Stimulated activated CD8-positive, alpha-beta memory T cell treated with anti-CD3 and anti-CD28 coated beads, Interleukin-4, amount 100 ng/mL, for 24 hours (primary cell): Measurements from ENCODE around the gene KRT73.

Source experiments
- DNase-seq: peaks from one replicate; pipeline ENCODE4 v3.0.0-alpha.2; 2020; ENCODE audit warnings: low read depth

The KRT73 gene

DNA sequence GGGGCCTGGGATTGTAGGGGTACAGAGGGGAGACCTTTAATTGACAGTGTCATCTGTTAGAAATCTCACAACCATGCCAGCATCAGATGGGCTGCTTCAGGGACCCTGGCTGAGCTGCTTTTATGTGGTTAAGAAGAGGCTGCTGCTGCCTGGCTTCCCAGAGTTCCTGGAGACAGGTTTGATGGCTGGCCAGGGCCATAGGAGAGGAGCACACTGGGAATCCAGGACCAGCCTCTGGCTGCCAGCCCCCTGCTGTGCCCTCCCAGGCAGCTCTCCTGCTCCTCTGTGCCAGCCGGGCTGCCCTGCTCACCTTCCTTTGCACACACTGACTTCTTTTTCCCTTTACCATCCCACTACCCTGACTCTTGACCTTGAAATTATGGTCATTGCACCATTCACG lies 507 bp upstream of the KRT73 start:
- no peak for DNase-seq

DNA sequence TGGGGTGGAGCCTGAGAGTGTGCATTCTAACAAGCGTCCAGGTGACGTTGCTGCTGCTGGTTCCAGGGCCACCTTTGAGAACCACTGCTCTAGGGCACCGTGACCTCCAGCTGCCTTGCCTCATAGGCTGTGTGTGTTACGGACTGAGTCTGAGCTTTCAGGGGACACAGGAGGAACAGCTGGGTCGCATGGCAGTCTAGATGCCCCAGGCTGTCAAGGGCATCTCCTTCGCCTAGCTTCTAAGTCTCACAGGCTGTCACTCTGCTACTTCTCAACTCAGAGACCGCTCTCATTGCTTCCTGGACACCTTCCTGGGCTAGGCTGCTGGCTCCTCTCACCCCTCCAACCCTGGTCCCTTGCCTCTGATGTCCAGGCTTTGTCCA lies 965 bp downstream of the KRT73 start:
- DNase-seq, result no peak

DNA sequence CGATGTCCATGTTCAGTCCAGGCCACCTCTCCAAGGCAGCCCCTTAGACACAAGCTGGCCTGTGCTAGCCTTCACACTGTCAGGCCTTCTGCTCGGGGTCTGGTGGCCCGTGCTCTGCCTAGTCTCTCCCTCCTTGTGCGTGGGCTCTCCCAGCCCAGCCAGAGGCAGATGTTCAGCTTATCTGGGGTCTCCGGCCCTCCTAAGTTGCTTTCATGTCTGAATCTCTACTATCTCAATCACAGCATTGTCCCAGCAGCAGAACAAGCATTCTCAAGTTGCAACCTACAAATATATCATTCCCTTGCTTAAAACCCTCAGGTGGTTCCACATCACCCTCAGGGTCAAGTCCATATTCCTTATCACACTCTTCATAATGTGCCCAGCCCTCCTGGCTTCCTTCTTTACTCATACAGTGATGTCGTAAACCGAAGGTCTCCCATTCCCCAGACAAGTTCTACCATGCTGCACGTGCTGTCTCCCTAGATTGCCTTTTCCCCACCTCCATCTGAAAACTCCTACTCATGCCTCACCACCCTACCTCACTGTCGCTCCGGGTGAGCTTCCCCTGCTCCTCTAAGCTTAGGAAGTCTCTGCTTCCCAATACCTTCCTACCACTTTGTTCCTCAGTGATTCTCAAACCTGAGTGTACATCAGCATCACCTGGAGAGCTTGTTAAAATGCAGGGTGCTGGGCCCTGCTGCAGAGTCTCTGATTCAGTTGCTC lies 1.5 kb downstream of the KRT73 start:
- no peak for DNase-seq

DNA sequence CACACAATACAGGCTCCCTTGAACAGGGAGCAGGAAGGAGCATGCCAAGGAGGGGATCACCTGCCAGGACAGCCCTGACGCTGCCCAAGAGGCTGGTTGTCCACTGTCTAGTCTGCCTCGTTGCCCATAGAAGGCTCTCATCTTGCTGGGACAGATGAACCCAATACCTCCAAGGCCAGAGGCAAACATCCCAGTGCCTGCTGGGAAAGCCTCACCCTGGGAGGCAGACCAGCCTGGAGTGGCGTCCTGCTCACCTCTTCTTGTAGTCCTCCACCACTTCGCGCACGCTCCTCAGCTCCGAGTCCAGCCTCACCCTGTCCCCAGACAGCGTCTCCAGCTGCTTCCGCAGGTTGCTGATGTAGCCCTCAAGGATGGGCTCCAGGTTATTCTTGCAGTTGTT lies 2.4 kb downstream of the KRT73 start:
- no peak for DNase-seq

DNA sequence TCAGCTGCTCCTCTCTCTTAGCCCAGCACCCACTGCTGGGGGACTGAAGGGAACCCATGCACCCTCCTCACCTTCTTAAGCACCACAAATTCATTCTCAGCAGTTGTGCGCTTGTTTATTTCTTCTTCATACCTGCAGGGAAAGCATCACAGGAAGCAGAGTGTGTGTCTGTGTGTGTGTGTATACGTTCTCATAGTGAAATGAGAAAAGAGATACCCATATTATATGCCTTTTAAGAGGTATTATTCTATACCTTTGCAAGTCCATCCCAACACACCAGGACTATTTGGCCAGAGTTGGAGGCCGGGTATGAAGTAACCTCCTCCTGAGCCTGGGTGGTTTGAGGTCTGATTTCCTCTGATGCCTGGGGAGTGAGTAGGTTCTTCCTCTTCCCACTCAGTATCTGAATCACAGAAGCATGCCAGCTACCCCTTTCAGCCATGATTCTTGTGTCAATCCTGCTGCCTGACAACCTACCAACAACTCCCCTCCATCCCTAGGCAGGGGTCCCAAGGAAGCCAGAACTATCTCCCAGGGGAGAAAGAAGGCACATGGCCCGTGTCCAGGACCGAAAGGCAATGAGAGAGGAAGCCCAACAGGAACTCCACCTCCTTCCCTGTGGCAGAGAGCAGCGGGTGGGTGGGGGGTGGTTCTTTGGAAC lies 3.0 kb downstream of the KRT73 start:
- no peak for DNase-seq

DNA sequence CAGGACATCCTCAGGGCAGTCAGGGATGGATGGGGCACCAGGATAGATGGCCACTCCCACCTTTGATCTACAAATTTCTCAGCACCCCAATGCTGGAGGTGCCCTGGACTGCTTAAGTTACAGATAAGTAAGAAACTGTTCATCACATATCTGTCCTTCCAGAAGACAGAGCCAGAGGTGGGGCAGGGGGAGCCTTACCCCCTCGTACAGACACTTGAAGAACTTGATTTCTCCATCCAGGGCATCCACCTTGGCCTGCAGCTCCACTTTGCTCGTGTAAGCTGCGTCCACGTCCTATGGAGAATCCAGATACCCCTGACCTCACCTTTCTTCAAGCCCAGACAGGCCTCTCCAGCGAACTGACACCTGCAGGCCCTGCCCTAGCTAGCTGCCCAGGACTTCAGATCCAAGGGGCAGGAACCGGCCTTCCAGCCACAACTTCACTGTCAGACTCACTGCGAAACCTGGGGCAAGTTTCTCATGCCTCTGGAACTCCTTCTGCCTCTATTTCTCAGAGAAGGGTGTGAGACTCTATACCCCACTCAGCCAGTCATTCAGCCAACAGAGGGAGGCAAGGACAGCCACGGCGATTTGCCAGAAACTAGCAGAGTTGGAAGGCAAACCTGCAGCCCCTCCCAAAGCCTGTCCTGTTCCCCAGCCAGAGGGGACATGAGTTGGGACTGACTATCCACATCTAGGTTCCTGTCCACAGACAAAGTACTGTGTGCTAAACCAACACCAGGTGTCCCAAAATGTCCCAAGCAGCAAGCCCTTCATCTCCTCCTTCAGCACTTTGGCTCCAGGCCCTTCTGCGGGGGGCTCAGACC lies 3.8 kb downstream of the KRT73 start:
- no peak for DNase-seq

DNA sequence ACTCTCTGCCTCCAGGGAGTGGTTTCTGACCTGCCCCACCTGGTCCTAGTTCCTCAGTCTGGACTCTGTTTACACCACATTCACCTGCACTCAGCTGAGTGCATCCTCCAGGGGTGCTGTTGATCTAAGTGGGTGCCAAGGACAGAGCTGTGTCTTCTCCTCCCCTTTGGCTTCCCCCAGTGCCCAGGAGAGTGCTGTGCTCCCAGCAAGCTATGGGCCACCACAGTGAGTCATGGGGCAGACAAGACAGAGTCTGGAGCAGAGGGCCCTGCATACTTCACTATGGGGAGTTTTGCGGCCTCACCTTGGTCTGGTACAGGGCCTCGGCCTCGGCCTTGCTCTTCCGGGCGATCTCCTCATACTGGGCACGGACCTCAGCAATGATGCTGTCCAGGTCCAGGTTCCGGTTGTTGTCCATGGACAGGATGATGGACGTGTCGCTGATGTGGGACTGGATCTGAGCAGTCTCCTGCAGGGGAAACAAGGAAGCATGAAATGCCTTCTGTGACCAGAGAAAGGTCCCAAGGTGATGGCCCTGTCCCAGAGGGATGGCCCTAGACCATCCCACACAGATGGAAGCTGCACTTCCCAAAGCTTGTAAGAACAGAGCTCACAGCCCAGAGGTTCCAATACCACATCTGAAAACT lies 4.9 kb downstream of the KRT73 start:
- DNase-seq, result no peak

GRCh38 chr12:52612431-52613383 lies 5.7 kb downstream of the KRT73 start:
- DNase-seq, result no peak

DNA sequence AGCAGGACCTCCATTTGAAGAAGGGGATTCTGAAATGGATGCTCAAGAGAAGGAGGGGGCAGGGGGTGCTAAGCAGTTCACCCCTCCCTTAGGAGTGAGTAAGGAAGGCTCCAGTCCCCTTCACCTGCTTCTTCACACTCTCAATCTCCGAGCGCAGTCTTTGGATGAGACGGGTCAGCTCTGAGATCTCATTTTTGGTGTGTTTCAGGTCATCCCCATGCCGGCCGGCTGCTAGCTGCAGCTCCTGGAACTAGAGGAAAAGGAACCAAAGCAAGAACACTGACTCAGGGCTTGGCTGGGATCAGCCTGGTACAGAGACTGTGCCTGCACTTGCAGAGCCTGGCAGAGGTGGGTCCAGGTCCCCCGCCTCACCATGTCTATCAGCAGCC lies 7.3 kb downstream of the KRT73 start:
- no peak for DNase-seq

GRCh38 chr12:52608826-52609630 lies 9.3 kb downstream of the KRT73 start:
- DNase-seq, result no peak

DNA sequence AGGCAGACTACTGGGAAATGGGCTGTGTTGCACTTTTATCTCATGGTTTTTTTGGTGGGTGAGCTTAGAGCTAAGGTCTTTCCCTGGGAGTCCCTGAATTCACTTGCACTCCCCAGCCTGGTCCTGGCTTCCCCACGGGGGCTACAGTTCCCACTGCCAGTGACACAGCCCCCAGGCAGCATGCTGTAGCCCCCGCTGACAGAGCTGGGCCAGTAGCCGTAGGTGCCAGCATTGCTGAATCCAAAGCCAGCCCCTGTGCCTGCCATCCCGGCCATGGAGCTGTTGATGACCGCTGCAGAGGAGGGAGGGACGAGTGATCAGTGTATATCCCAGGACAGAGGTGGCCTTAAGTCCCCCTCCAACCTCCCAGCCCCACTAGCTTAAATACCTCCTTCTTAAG lies 10.2 kb downstream of the KRT73 start:
- no peak for DNase-seq

DNA sequence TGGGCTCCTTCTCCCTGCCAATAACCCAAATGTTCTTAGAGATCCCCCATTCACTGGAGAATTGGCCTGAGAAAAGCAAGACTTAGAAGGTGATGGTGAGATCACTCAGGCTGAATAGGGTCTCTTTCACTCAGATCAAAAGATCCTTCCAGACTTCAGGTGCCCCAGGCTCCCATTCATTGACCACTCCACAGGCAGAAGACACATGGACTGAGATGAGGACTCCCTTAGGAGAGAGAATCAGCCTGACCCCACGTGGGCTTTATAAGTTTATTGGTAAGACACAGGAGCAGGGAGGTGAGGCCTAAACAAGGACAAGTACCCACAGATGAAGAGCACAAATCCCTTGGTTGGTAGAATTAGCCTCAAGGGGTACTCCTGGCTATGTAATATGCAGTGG lies 11.0 kb downstream of the KRT73 start:
- no peak for DNase-seq

GRCh38 chr12:52606581-52607218 lies 11.7 kb downstream of the KRT73 start:
- no peak for DNase-seq

DNA sequence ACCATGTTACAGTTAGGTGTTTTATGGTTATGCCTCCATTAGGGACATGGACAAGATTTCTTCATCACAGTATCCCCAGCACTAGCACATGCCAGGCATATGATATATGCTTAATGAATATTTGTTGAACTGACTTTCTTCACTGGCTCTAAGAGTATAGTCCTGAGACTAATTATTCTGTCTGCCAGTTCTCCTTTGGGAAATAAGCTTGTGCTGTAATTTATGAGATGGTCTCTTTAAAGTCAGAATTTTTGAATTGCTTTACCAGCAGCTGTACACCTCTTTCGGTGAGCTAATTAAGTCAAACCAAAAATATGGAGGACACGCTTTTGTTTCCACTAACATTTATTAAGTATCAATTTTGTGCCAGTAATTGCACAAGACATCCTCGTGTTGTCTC lies 12.3 kb downstream of the KRT73 start:
- no peak for DNase-seq

DNA sequence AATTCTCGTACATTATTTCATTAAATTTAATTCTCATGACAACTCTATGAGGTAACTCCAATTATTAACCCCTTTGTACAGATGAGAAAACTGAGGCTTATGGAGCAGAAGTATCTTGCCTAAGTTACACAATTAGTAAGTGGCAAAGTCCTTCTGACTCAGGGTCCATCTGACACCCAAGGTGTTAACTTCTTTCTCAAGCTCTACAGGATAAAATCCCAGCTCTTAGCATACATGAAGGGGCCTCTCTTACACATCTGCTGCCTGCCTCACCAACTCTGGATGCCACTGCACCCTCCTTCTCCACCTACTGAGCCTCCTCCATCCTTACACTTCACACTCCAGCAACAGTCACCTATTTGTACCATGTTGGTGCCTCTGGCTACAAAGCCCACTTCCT lies 12.8 kb downstream of the KRT73 start:
- DNase-seq, result no peak

GRCh38 chr12:52604859-52605258 lies 13.5 kb downstream of the KRT73 start:
- no peak for DNase-seq

DNA sequence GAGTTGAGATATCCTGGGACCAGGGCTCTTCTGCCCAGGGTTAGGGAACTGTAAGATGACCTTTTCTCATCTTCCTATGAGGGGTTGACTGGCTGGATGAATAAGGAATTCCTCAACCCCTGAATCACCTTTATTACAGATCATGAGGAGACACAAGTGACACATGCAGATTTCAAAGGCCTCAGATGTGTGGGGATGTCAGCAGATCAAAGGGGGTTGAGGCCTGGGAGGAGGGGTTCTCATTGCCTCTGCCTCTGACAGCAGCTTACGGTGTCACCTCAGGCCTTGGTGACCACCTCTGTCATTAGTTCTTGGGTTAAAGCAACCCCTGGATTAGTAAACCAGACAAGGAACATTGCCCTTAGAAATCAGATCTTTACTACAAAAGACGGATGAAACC lies 15.0 kb downstream of the KRT73 start:
- DNase-seq, result no peak

GRCh38 chr12:52602552-52602951 lies 15.8 kb downstream of the KRT73 start:
- DNase-seq, result no peak

GRCh38 chr12:52601671-52602070 lies 16.7 kb downstream of the KRT73 start:
- DNase-seq, result no peak

GRCh38 chr12:52600941-52601481 lies 17.3 kb downstream of the KRT73 start, which contains the start of gene KRT72:
Gene KRT72, minus strand, starts transcription at chr12:52601463. Its CDS starts 11 bp downstream, at chr12:52601452.
- DNase-seq, result no peak
